NCI-H510A (cell line): Measurements from ENCODE around the gene MAD2L1BP.
"Not testable (repeated sequence)": the region's sequence is repeated elsewhere in the genome, so short reads cannot be mapped to it uniquely, and the experiment has no call there.

Experiments
- DNase-seq: peaks from one replicate; lab custom pipeline; 2025; lab: John Stamatoyannopoulos, UW

The MAD2L1BP gene

GRCh38 chr6:43627008-43627825 is 8.4 kb upstream of the MAD2L1BP start:
- peak; percentile 91 for DNase-seq

- peak; percentile 65 for DNase-seq
Measured at GRCh38 chr6:43628393-43629103, 7.1 kb upstream of the MAD2L1BP start.

GRCh38 chr6:43629104-43629504 is 6.5 kb upstream of the MAD2L1BP start, which contains the start of gene GTPBP2:
Gene GTPBP2 (minus strand): TSS chr6:43629264. CDS start chr6:43629162, 102 bp downstream.
- peak; percentile 99 for DNase-seq

GRCh38 chr6:43629505-43630300 is 5.9 kb upstream of the MAD2L1BP start:
- DNase-seq = peak; percentile 97

- DNase-seq = no peak
Measured at GRCh38 chr6:43630980-43631619, 4.5 kb upstream of the MAD2L1BP start.

- DNase-seq = not testable (repeated sequence)
Measured at GRCh38 chr6:43633002-43633401, 2.6 kb upstream of the MAD2L1BP start.

- no peak for DNase-seq
Measured at GRCh38 chr6:43634702-43635303, 837 bp upstream of the MAD2L1BP start.

GRCh38 chr6:43636308-43636659 is 644 bp downstream of the MAD2L1BP start:
- no peak for DNase-seq

GRCh38 chr6:43639984-43640800 is 4.6 kb downstream of the MAD2L1BP start:
- DNase-seq = no peak

- DNase-seq = peak; percentile 68
Measured at GRCh38 chr6:43644940-43645612, 9.4 kb downstream of the MAD2L1BP start, which contains the start of gene RSPH9. Gene RSPH9 (plus strand): TSS chr6:43645036. CDS start chr6:43645099, 63 bp downstream.

- DNase-seq = no peak
Measured at GRCh38 chr6:43645613-43645964, 9.9 kb downstream of the MAD2L1BP start.

GRCh38 chr6:43647613-43648012 is 12.0 kb downstream of the MAD2L1BP start:
- DNase-seq = no peak

- DNase-seq = no peak
Measured at GRCh38 chr6:43648248-43648647, 12.6 kb downstream of the MAD2L1BP start.

- not testable (repeated sequence) for DNase-seq
Measured at GRCh38 chr6:43652822-43653221, 17.2 kb downstream of the MAD2L1BP start.

- DNase-seq = no peak
Measured at GRCh38 chr6:43657221-43657802, 21.7 kb downstream of the MAD2L1BP start.

GRCh38 chr6:43658161-43658560 is 22.5 kb downstream of the MAD2L1BP start:
- DNase-seq = no peak

GRCh38 chr6:43662948-43663347 is 27.3 kb downstream of the MAD2L1BP start:
- DNase-seq = not testable (repeated sequence)

- no peak for DNase-seq
Measured at GRCh38 chr6:43665376-43665775, 29.7 kb downstream of the MAD2L1BP start.

- no peak for DNase-seq
Measured at GRCh38 chr6:43666196-43666920, 30.7 kb downstream of the MAD2L1BP start.
